Progenitor cell of endocrine pancreas (in vitro differentiated cells): ENCODE data around the gene SPATA19. TPM values are rescaled to one million over a fixed set of nuclear protein-coding genes. Genes with fewer than 3 reads are reported as not detected.
A peak's percentile ranks its signal among the peaks of the same experiment; 100 is the strongest.

Source experiments
- DNase-seq: peaks from one replicate; pipeline ENCODE4 v3.0.0; 2021; ENCODE audit warnings: low spot score; ENCODE audit not compliant: unreplicated experiment
- H3K27ac Mint-ChIP-seq: 2 replicates; pipeline ENCODE4 v1.8.0; 2021; ENCODE audit warnings: mild to moderate bottlenecking, moderate library complexity, mixed read lengths
- H3K27me3 Mint-ChIP-seq: 2 replicates; pipeline ENCODE4 v1.8.0; 2021; ENCODE audit warnings: mixed read lengths
- H3K36me3 Mint-ChIP-seq: 2 replicates; pipeline ENCODE4 v1.8.0; 2022; ENCODE audit warnings: mixed read lengths; ENCODE audit not compliant: insufficient read depth
- H3K4me1 Mint-ChIP-seq: 2 replicates; pipeline ENCODE4 v1.8.0; 2021; ENCODE audit warnings: low read depth, mixed read lengths
- H3K4me3 Mint-ChIP-seq: 2 replicates; pipeline ENCODE4 v1.8.0; 2021; ENCODE audit warnings: low read depth, mild to moderate bottlenecking, moderate library complexity, mixed read lengths
- H3K9me3 Mint-ChIP-seq: 2 replicates; pipeline ENCODE4 v1.8.0; 2021; ENCODE audit warnings: low read depth, mixed read lengths
- CTCF ChIP-seq: fragments of 200-600 bp; sonication (generic); IDR thresholded peaks from one replicate; pipeline ENCODE4 v1.5.0; 2021; ENCODE audit warnings: antibody characterized with exemption, mild to moderate bottlenecking; ENCODE audit not compliant: unreplicated experiment
- total RNA-seq: library from RNA; stranded (reverse); gene quantifications from 2 replicates; pipeline ENCODE4 v1.2.1, GENCODE V29; 2021

The SPATA19 gene
- total RNA-seq, 1 donor from 2014 or later, result not detected

GRCh38 chr11:133835593-133836548, 9.4 kb downstream of the SPATA19 start:
- no peak for DNase-seq
- H3K4me1 Mint-ChIP-seq, result no peaks in the 10 kb centered on the region
- H3K36me3 Mint-ChIP-seq, result no peaks in the 10 kb centered on the region
- no peak for TF ChIP-seq CTCF
- peaks cover 4% of the 10 kb centered on the region for H3K9me3 Mint-ChIP-seq
- H3K4me3 Mint-ChIP-seq, result no peak overlapping the region
- no peak overlapping the region for H3K27ac Mint-ChIP-seq
- peaks cover 10% of the 10 kb centered on the region for H3K27me3 Mint-ChIP-seq

DNA sequence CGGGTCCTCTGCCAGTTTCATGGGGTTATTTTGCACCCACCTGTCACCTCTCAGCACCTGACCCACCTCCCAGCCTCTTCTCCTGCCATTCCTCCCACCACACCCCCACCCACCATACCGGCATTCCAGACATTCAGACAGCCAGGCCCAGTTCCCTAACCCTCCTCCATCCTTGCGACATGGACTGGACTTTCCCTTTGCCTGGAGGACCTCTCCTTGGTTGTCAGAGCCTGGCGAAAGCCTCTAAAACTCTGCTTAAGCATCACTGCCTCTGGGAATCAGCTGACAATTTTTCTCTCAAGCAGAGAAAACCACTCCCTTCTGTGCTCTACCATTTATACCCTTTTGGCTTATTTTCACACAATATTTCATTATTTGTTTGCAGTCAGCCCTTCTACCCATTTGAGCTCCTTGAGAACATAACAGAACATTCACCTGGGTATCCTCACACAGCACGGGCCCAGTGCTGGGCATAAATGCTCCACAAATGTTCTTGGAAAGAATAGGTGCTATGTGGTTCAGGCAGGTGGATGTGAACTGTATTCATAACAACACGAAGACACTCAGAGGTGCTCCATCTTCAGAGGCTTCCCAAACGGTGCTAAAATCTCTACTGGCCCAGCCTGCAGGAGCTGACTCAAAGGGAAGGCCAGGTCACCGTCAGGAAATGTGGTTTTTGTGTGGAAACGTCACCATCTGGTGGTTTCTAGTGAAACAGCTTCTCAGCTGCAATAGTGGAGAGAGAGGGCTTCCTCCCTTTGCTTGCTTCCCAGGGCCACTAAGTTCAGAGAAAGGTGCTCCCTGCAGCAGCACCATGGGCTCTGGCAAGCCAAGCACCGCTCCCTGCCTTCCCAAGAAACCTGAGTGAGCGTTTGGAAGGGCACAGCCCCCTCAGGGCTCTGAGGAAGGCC, 10.4 kb downstream of the SPATA19 start:
- no peak overlapping the region for H3K27ac Mint-ChIP-seq
- H3K36me3 Mint-ChIP-seq, result no peaks in the 10 kb centered on the region
- H3K27me3 Mint-ChIP-seq, result peaks cover 12% of the 10 kb centered on the region
- TF ChIP-seq CTCF, result peak; percentile 78
- peak; percentile 43 for DNase-seq
- H3K9me3 Mint-ChIP-seq, result peaks cover 4% of the 10 kb centered on the region
- H3K4me3 Mint-ChIP-seq, result no peak overlapping the region
- no peaks in the 10 kb centered on the region for H3K4me1 Mint-ChIP-seq

DNA sequence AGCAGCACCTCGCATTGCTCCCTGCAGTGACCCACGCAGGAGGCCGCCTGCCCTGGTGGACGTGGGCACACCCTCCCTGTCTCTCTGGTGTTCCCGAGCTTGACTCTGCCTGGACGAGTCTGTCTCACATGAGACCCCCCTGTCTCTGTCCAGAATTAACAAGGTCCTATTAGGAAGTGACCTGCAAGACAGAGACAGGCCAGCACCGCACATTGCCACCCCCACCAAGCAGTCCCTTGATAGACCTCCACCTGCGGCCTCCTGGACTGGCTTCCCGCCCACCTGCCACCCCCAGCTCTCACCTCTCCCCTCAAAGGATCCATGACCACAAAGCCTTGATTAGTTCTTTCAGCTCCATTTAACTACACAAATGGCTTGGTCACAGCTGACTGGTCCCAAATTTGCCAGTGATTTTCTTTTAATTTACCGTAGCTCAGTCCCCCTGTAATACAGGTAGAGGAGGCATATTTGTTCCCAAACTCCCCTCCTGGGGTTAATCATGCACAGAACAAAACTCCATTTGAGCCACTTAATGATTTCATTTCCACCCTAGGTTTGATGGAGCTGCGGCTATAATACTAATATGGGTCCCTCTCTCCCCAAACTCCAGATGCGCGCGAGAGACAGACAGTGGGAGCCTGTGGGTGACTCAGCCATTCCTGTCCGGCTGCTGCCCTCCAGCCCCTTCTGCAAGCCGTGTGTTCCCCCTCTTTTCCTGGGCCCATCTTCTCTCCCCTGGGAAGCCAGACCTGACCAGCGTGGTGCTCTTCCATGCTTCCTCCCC, 11.2 kb downstream of the SPATA19 start:
- H3K4me3 Mint-ChIP-seq, result no peak overlapping the region
- H3K27ac Mint-ChIP-seq, result no peak overlapping the region
- H3K36me3 Mint-ChIP-seq, result no peaks in the 10 kb centered on the region
- no peak for DNase-seq
- no peak for TF ChIP-seq CTCF
- no peaks in the 10 kb centered on the region for H3K4me1 Mint-ChIP-seq
- H3K27me3 Mint-ChIP-seq, result peaks cover 15% of the 10 kb centered on the region
- H3K9me3 Mint-ChIP-seq, result peaks cover 4% of the 10 kb centered on the region

- H3K27me3 Mint-ChIP-seq, result peaks cover 18% of the 10 kb centered on the region
- H3K4me3 Mint-ChIP-seq, result no peak overlapping the region
- H3K4me1 Mint-ChIP-seq, result no peaks in the 10 kb centered on the region
- no peak for TF ChIP-seq CTCF
- no peak for DNase-seq
- H3K9me3 Mint-ChIP-seq, result peaks cover 4% of the 10 kb centered on the region
- H3K27ac Mint-ChIP-seq, result no peak overlapping the region
- no peaks in the 10 kb centered on the region for H3K36me3 Mint-ChIP-seq
Observed at GRCh38 chr11:133832991-133833897, 12.1 kb downstream of the SPATA19 start.
